BLaER1 (cell line): ENCODE results near the gene MCM6.

Experiments
- H3K27ac ChIP-seq: shearing (Covaris generic); formaldehyde crosslinking; 2 replicates; pipeline ENCODE4 v1.8.1; 2022
- H3K27me3 ChIP-seq: shearing (Covaris generic); formaldehyde crosslinking; 2 replicates; pipeline ENCODE4 v1.8.1; 2022
- H3K36me3 ChIP-seq: shearing (Covaris generic); formaldehyde crosslinking; 2 replicates; pipeline ENCODE4 v1.8.1; 2022
- H3K4me1 ChIP-seq: shearing (Covaris generic); formaldehyde crosslinking; 2 replicates; pipeline ENCODE4 v1.8.1; 2022
- H3K4me2 ChIP-seq: shearing (Covaris generic); formaldehyde crosslinking; 2 replicates; pipeline ENCODE4 v1.8.1; 2022
- H3K4me3 ChIP-seq: shearing (Covaris generic); formaldehyde crosslinking; 2 replicates; pipeline ENCODE4 v1.8.1; 2022
- H3K9ac ChIP-seq: shearing (Covaris generic); formaldehyde crosslinking; 2 replicates; pipeline ENCODE4 v1.8.1; 2022
- H3K9me3 ChIP-seq: shearing (Covaris generic); formaldehyde crosslinking; 2 replicates; pipeline ENCODE4 v1.8.1; 2022
- H4K20me1 ChIP-seq: shearing (Covaris generic); formaldehyde crosslinking; 2 replicates; pipeline ENCODE4 v1.8.1; 2022
- Cebpa-rat ChIP-seq: shearing (Covaris generic); IDR thresholded peaks from 2 replicates; pipeline ENCODE4 v1.8.1; 2022

Gene MCM6

GRCh38 chr2:135844301-135844895 lies 31.8 kb downstream of the MCM6 start:
- H3K27ac ChIP-seq = no peak overlapping the region
- no peak overlapping the region for H3K9ac ChIP-seq
- H3K36me3 ChIP-seq = peaks cover 96% of the 10 kb centered on the region

GRCh38 chr2:135843671-135844070 lies 32.6 kb downstream of the MCM6 start:
- TF ChIP-seq Cebpa-rat = no peak

More at GRCh38 chr2:135844301-135844895, 31.8 kb downstream of the MCM6 start:
- no peak overlapping the region for H3K4me3 ChIP-seq
- no peaks in the 10 kb centered on the region for H3K27me3 ChIP-seq
- H3K4me2 ChIP-seq = no peak overlapping the region
- no peak for TF ChIP-seq Cebpa-rat
- H4K20me1 ChIP-seq = no peaks in the 10 kb centered on the region
- peaks cover 16% of the 10 kb centered on the region for H3K4me1 ChIP-seq
- H3K9me3 ChIP-seq = no peaks in the 10 kb centered on the region

GRCh38 chr2:135840601-135841000 lies 35.6 kb downstream of the MCM6 start:
- Histone ChIP-seq H4K20me1 (no peaks in the 10 kb centered on the region), H3K4me2 (no peak overlapping the region), H3K4me3 (no peak overlapping the region), H3K9me3 (no peaks in the 10 kb centered on the region), H3K36me3 (peaks cover 63% of the 10 kb centered on the region), H3K4me1 (peaks cover 36% of the 10 kb centered on the region), H3K27ac (no peak overlapping the region), H3K9ac (no peak overlapping the region), H3K27me3 (no peaks in the 10 kb centered on the region)
- no peak for TF ChIP-seq Cebpa-rat

More at GRCh38 chr2:135843671-135844070, 32.6 kb downstream of the MCM6 start:
- H3K27ac ChIP-seq = no peak overlapping the region
- no peak overlapping the region for H3K4me2 ChIP-seq
- no peak overlapping the region for H3K4me3 ChIP-seq
- peaks cover 19% of the 10 kb centered on the region for H3K4me1 ChIP-seq
- H3K9ac ChIP-seq = no peak overlapping the region
- H3K36me3 ChIP-seq = peaks cover 93% of the 10 kb centered on the region
- no peaks in the 10 kb centered on the region for H3K27me3 ChIP-seq
- no peaks in the 10 kb centered on the region for H4K20me1 ChIP-seq
- no peaks in the 10 kb centered on the region for H3K9me3 ChIP-seq

GRCh38 chr2:135839713-135840112 lies 36.5 kb downstream of the MCM6 start:
- Histone ChIP-seq H3K9ac (no peak overlapping the region), H3K4me2 (peak overlapping the region; percentile 5; the same call in 1 of the 2 replicates), H3K36me3 (peaks cover 54% of the 10 kb centered on the region), H3K27ac (no peak overlapping the region), H3K4me1 (peaks cover 37% of the 10 kb centered on the region), H3K27me3 (no peaks in the 10 kb centered on the region), H3K9me3 (no peaks in the 10 kb centered on the region), H3K4me3 (no peak overlapping the region), H4K20me1 (no peaks in the 10 kb centered on the region)
- TF ChIP-seq Cebpa-rat = no peak

GRCh38 chr2:135838502-135838901 lies 37.7 kb downstream of the MCM6 start:
- Histone ChIP-seq H3K27ac (no peak overlapping the region), H3K4me3 (no peak overlapping the region), H3K27me3 (no peaks in the 10 kb centered on the region), H3K4me1 (peaks cover 37% of the 10 kb centered on the region), H3K4me2 (no peak overlapping the region), H3K36me3 (peaks cover 42% of the 10 kb centered on the region), H3K9ac (no peak overlapping the region), H3K9me3 (no peaks in the 10 kb centered on the region), H4K20me1 (no peaks in the 10 kb centered on the region)
- no peak for TF ChIP-seq Cebpa-rat

- H3K9me3 ChIP-seq = no peaks in the 10 kb centered on the region
- H3K4me2 ChIP-seq = peak within 1 kb of the TSS; percentile 19; the same call in 1 of the 2 replicates
- H3K36me3 ChIP-seq = peaks cover 24% of the 10 kb centered on the region
These were observed 39.5 kb downstream of the MCM6 start, which contains the start of gene LCT for GRCh38 chr2:135836596-135837270. Gene LCT, minus strand, starts transcription at chr2:135837184. Its CDS starts 15 bp downstream, at chr2:135837169.

GRCh38 chr2:135832891-135833290 lies 43.4 kb downstream of the MCM6 start:
- Histone ChIP-seq H3K27me3 (no peaks in the 10 kb centered on the region), H3K4me2 (no peak overlapping the region), H3K36me3 (no peaks in the 10 kb centered on the region), H3K4me1 (peaks cover 18% of the 10 kb centered on the region), H3K9me3 (no peaks in the 10 kb centered on the region), H3K9ac (no peak overlapping the region), H3K4me3 (no peak overlapping the region), H3K27ac (no peak overlapping the region), H4K20me1 (no peaks in the 10 kb centered on the region)
- no peak for TF ChIP-seq Cebpa-rat

More at GRCh38 chr2:135836596-135837270, 39.5 kb downstream of the MCM6 start, which contains the start of gene LCT:
- H3K27ac ChIP-seq = 0 out of 2 replicates have a peak within 1 kb of the TSS, but pooled peaks have one; percentile 2
- TF ChIP-seq Cebpa-rat = no peak
- no peak within 1 kb of the TSS for H3K4me3 ChIP-seq
- no peaks in the 10 kb centered on the region for H4K20me1 ChIP-seq
- H3K27me3 ChIP-seq = no peaks in the 10 kb centered on the region
- peaks cover 37% of the 10 kb centered on the region for H3K4me1 ChIP-seq
- H3K9ac ChIP-seq = no peak within 1 kb of the TSS

- Histone ChIP-seq H3K27me3 (no peaks in the 10 kb centered on the region), H3K36me3 (no peaks in the 10 kb centered on the region), H3K27ac (no peak overlapping the region), H3K4me3 (no peak overlapping the region), H4K20me1 (no peaks in the 10 kb centered on the region), H3K9me3 (no peaks in the 10 kb centered on the region), H3K4me2 (no peak overlapping the region), H3K4me1 (peaks cover 12% of the 10 kb centered on the region), H3K9ac (no peak overlapping the region)
- TF ChIP-seq Cebpa-rat = no peak
These were observed 44.9 kb downstream of the MCM6 start for GRCh38 chr2:135831180-135831812.

GRCh38 chr2:135829378-135830135 lies 46.7 kb downstream of the MCM6 start:
- Histone ChIP-seq H3K27ac (no peak overlapping the region), H3K36me3 (no peaks in the 10 kb centered on the region), H3K9ac (no peak overlapping the region), H3K4me1 (peaks cover 18% of the 10 kb centered on the region), H3K9me3 (no peaks in the 10 kb centered on the region), H3K4me2 (no peak overlapping the region), H3K27me3 (no peaks in the 10 kb centered on the region), H4K20me1 (no peaks in the 10 kb centered on the region), H3K4me3 (no peak overlapping the region)
- no peak for TF ChIP-seq Cebpa-rat
